DND-41 (cell line): ENCODE measurements around the gene EHMT1.

ENCODE experiments used
- ATAC-seq: fragments of 200-7000 bp; cut with Tn5 transposase; 3 replicates; pipeline ENCODE4 v1.9.1; 2021; ENCODE audit warnings: low read depth; ENCODE audit not compliant: insufficient read depth
- DNase-seq: peaks from one replicate; pipeline ENCODE4 v3.0.0-alpha.2; 2020
- H2AFZ ChIP-seq: 2 replicates; pipeline ENCODE4 v1.6.0; 2012; ENCODE audit warnings: low read depth, low read length
- H3K27ac ChIP-seq: 2 replicates; pipeline ENCODE4 v1.5.1; 2012; ENCODE audit warnings: low read length, inconsistent platforms
- H3K27me3 ChIP-seq: fragments of 200-600 bp; sonication (generic); 2 replicates; pipeline ENCODE4 v1.6.0; 2012; ENCODE audit warnings: low read length, mild to moderate bottlenecking, inconsistent platforms; ENCODE audit not compliant: insufficient read depth, poor library complexity
- H3K36me3 ChIP-seq: 2 replicates; pipeline ENCODE4 v1.5.1; 2012; ENCODE audit warnings: low read length, inconsistent platforms; ENCODE audit not compliant: insufficient read depth
- H3K4me1 ChIP-seq: 2 replicates; pipeline ENCODE4 v1.5.1; 2012; ENCODE audit warnings: mild to moderate bottlenecking, low read length; ENCODE audit not compliant: insufficient read depth
- H3K4me2 ChIP-seq: 2 replicates; pipeline ENCODE4 v1.6.0; 2012; ENCODE audit warnings: mild to moderate bottlenecking, moderate library complexity, low read length, inconsistent platforms; ENCODE audit not compliant: insufficient read depth
- H3K4me3 ChIP-seq, 2 experiments: fragments of 200-600 bp in 1 of 2; shearing (Covaris generic) in 1 of 2; 2 replicates each; pipeline ENCODE4 v1.5.1; 2012 to 2016; ENCODE audit warnings: inconsistent platforms in 2 of 2, low read length in 2 of 2, mild to moderate bottlenecking in 2 of 2, low read depth in 1 of 2, moderate library complexity in 1 of 2
- H3K79me2 ChIP-seq: 2 replicates; pipeline ENCODE4 v1.6.0; 2012; ENCODE audit warnings: low read length, inconsistent platforms; ENCODE audit not compliant: insufficient read depth
- H3K9ac ChIP-seq: 2 replicates; pipeline ENCODE4 v1.6.0; 2012; ENCODE audit warnings: low read depth, mild to moderate bottlenecking, inconsistent platforms, low read length, moderate library complexity
- H3K9me3 ChIP-seq: 2 replicates; pipeline ENCODE4 v1.5.1; 2012; ENCODE audit warnings: low read length, moderate library complexity, mild to moderate bottlenecking, inconsistent platforms; ENCODE audit not compliant: insufficient read depth, severe bottlenecking
- H4K20me1 ChIP-seq: 2 replicates; pipeline ENCODE4 v1.6.0; 2012; ENCODE audit warnings: low read length; ENCODE audit not compliant: insufficient read depth
- CTCF ChIP-seq: IDR thresholded peaks from 2 replicates; pipeline ENCODE4 v1.5.1; 2012; ENCODE audit warnings: borderline replicate concordance, low read length, moderate library complexity, mild to moderate bottlenecking; ENCODE audit not compliant: poor library complexity, severe bottlenecking; ENCODE audit errors: extremely low read depth
- EZH2 ChIP-seq: IDR thresholded peaks from 3 replicates; pipeline ENCODE4 v1.6.1; 2012; ENCODE audit warnings: borderline replicate concordance, low read depth, mild to moderate bottlenecking, moderate library complexity, low read length, inconsistent platforms; ENCODE audit not compliant: severe bottlenecking

The EHMT1 gene

GRCh38 chr9:137829260-137829996 lies 210.6 kb downstream of the EHMT1 start:
- Histone ChIP-seq H3K27ac (no peak overlapping the region), H3K4me3 (no peak overlapping the region), H3K4me1 (no peaks in the 10 kb centered on the region), H3K27me3 (no peaks in the 10 kb centered on the region), H3K9me3 (peaks cover 5% of the 10 kb centered on the region), H4K20me1 (peaks cover 36% of the 10 kb centered on the region), H3K9ac (no peak overlapping the region), H2AFZ (no peak overlapping the region), H3K36me3 (peaks cover 72% of the 10 kb centered on the region), H3K79me2 (0 out of 2 replicates have a peak, but pooled peaks cover 3% of the 10 kb centered on the region), H3K4me2 (no peak overlapping the region)
- DNase-seq, result no peak
- ATAC-seq, result no peak
- TF ChIP-seq CTCF (no peak), EZH2 (no peak)

- H4K20me1 ChIP-seq, result peaks cover 29% of the 10 kb centered on the region
- H2AFZ ChIP-seq, result no peak overlapping the region
- no peak overlapping the region for H3K9ac ChIP-seq
- H3K27me3 ChIP-seq, result no peaks in the 10 kb centered on the region
- H3K27ac ChIP-seq, result no peak overlapping the region
- no peak for TF ChIP-seq CTCF
- TF ChIP-seq EZH2, result no peak
- no peaks in the 10 kb centered on the region for H3K4me1 ChIP-seq
- H3K9me3 ChIP-seq, result no peaks in the 10 kb centered on the region
- no peak for ATAC-seq
- no peak overlapping the region for H3K4me3 ChIP-seq
- no peaks in the 10 kb centered on the region for H3K79me2 ChIP-seq
- H3K4me2 ChIP-seq, result no peak overlapping the region
- DNase-seq, result no peak
- peaks cover 74% of the 10 kb centered on the region for H3K36me3 ChIP-seq
Measured at GRCh38 chr9:137832191-137832700, 213.4 kb downstream of the EHMT1 start.

- Histone ChIP-seq H3K4me2 (no peak overlapping the region), H3K27me3 (no peaks in the 10 kb centered on the region), H3K79me2 (no peaks in the 10 kb centered on the region), H4K20me1 (peaks cover 25% of the 10 kb centered on the region), H3K36me3 (peaks cover 73% of the 10 kb centered on the region), H3K27ac (no peak overlapping the region), H2AFZ (no peak overlapping the region), H3K4me3 (no peak overlapping the region), H3K4me1 (no peaks in the 10 kb centered on the region), H3K9me3 (no peaks in the 10 kb centered on the region), H3K9ac (no peak overlapping the region)
- DNase-seq, result no peak
- no peak for TF ChIP-seq EZH2
- TF ChIP-seq CTCF, result no peak
- ATAC-seq, result no peak
Measured at GRCh38 chr9:137832830-137833590, 214.2 kb downstream of the EHMT1 start.
